PC-9 (cell line): Measurements from ENCODE around the gene CDH13. TPM values are rescaled to one million over a fixed set of nuclear protein-coding genes. Genes with fewer than 3 reads are reported as not detected.

Experiments used
- BruUV-seq: library from RNA; stranded (reverse); fragments of 400-500 nt; replicated peaks from 2 replicates; lab custom pipeline; 2021; lab: Mats Ljungman, UMichigan
- CTCF ChIA-PET: fragments of 300-600 bp; sonication (Branson Sonifier 250); formaldehyde crosslinking; loops from one replicate; lab custom pipeline; 2022; ENCODE audit warnings: antibody characterized with exemption; lab: Charles Lee
- POLR2A ChIA-PET: fragments of 300-600 bp; sonication (Branson Sonifier 250); formaldehyde crosslinking; loops from one replicate; lab custom pipeline; 2022; ENCODE audit warnings: antibody characterized with exemption; ENCODE audit not compliant: unreplicated experiment; lab: Charles Lee
- DNase-seq, 2 experiments: peaks; one replicate each; pipeline versions ENCODE4 v3.0.0 to v3.0.0-alpha.2; 2015 to 2022; ENCODE audit warnings: mixed read lengths in 1 of 2
- H2AFZ ChIP-seq: fragments of 200-600 bp; sonication (generic); 2 replicates; pipeline ENCODE4 v1.8.1; 2017; ENCODE audit warnings: antibody characterized with exemption
- H3F3A ChIP-seq: fragments of 200-600 bp; sonication (generic); 2 replicates; pipeline ENCODE4 v1.8.1; 2017; ENCODE audit warnings: antibody characterized with exemption, mild to moderate bottlenecking, low read depth; ENCODE audit not compliant: insufficient read depth
- H3K27ac ChIP-seq: fragments of 200-600 bp; sonication (generic); 2 replicates; pipeline ENCODE4 v1.6.1; 2016; ENCODE audit warnings: mixed run types
- H3K27me3 ChIP-seq: fragments of 200-600 bp; sonication (generic); 2 replicates; pipeline ENCODE4 v1.6.1; 2016; ENCODE audit warnings: low read depth, mixed run types; ENCODE audit not compliant: insufficient read depth
- H3K36me3 ChIP-seq: fragments of 200-600 bp; sonication (generic); 2 replicates; pipeline ENCODE4 v1.6.1; 2016; ENCODE audit warnings: low read depth, mixed run types
- H3K4me1 ChIP-seq: fragments of 200-600 bp; sonication (generic); replicated peaks from 2 replicates; pipeline ENCODE4 v1.6.1; 2016; ENCODE audit warnings: mixed run types; ENCODE audit not compliant: insufficient read depth
- H3K4me2 ChIP-seq: fragments of 200-600 bp; sonication (generic); 2 replicates; pipeline ENCODE4 v1.6.1; 2017; ENCODE audit warnings: mixed run types
- H3K4me3 ChIP-seq: fragments of 200-600 bp; sonication (generic); 2 replicates; pipeline ENCODE4 v1.6.1; 2016; ENCODE audit warnings: mixed run types
- H3K79me2 ChIP-seq: fragments of 200-600 bp; sonication (generic); 2 replicates; pipeline ENCODE4 v1.6.1; 2017; ENCODE audit warnings: low read depth, mixed run types
- H3K9me2 ChIP-seq: fragments of 200-600 bp; sonication (generic); 2 replicates; pipeline ENCODE4 v1.8.1; 2017; ENCODE audit warnings: mild to moderate bottlenecking; ENCODE audit not compliant: insufficient read depth
- H3K9me3 ChIP-seq: fragments of 200-600 bp; sonication (generic); 2 replicates; pipeline ENCODE4 v1.8.1; 2016; ENCODE audit warnings: low read depth; ENCODE audit not compliant: insufficient read depth
- H4K20me1 ChIP-seq: fragments of 200-600 bp; sonication (generic); 2 replicates; pipeline ENCODE4 v1.8.1; 2017; ENCODE audit not compliant: insufficient read depth
- EZH2 ChIP-seq: fragments of 200-600 bp; sonication (generic); IDR thresholded peaks from 2 replicates; pipeline ENCODE4 v1.8.0; 2017; ENCODE audit warnings: antibody characterized with exemption, low read depth
- intact Hi-C: fragments of 100-400 bp; cut with micrococcal nuclease; formaldehyde crosslinking; loops from one replicate; pipeline ENCODE4 v1.10.0; 2022; ENCODE audit not compliant: unreplicated experiment
- total RNA-seq: library from RNA; stranded (reverse); gene quantifications from 2 replicates; pipeline ENCODE4 v1.2.3, GENCODE V29; 2021
- TF ChIP-seq, protein P1 (sequence below): fragments of 200-600 bp; sonication (generic); conservative IDR thresholded peaks from 2 replicates; pipeline ENCODE4 v1.6.1; 2017; ENCODE audit warnings: mixed run types, antibody characterized with exemption, mild to moderate bottlenecking, moderate library complexity

The CDH13 gene
- total RNA-seq, 1 experiment from 2014 or later, result 0.24 TPM

DNA sequence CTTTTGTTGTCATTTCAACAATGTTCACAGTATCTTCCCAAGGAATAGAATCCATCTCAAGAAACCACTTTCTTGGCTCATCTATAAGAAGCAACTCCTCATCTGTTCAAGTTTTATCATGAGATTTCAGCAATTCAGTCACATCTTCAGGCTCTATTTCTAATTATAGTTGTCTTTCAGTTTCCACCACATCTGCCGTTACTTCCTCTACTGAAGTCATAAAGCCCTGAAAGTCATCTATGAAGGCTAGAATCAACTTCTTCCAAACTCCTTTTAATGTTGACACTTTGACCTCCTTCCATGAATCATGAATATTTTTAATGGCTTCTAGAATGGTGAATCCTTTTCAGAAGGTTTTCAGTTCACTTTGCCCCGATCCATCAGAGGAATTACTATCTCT lies 102.1 kb downstream of the CDH13 start:
- Histone ChIP-seq H3K9me2 (no peaks in the 10 kb centered on the region), H3K27me3 (peaks cover 7% of the 10 kb centered on the region; the same call in 1 of the 2 replicates), H3F3A (no peaks in the 10 kb centered on the region), H3K4me1 (no peaks in the 10 kb centered on the region), H3K36me3 (no peaks in the 10 kb centered on the region), H2AFZ (no peak overlapping the region), H3K27ac (no peak overlapping the region), H3K79me2 (no peaks in the 10 kb centered on the region), H4K20me1 (no peaks in the 10 kb centered on the region), H3K9me3 (no peaks in the 10 kb centered on the region; the same call in 1 of the 2 replicates), H3K4me3 (no peak overlapping the region), H3K4me2 (no peak overlapping the region)
- DNase-seq, result no peak
- TF ChIP-seq, protein P1, sequence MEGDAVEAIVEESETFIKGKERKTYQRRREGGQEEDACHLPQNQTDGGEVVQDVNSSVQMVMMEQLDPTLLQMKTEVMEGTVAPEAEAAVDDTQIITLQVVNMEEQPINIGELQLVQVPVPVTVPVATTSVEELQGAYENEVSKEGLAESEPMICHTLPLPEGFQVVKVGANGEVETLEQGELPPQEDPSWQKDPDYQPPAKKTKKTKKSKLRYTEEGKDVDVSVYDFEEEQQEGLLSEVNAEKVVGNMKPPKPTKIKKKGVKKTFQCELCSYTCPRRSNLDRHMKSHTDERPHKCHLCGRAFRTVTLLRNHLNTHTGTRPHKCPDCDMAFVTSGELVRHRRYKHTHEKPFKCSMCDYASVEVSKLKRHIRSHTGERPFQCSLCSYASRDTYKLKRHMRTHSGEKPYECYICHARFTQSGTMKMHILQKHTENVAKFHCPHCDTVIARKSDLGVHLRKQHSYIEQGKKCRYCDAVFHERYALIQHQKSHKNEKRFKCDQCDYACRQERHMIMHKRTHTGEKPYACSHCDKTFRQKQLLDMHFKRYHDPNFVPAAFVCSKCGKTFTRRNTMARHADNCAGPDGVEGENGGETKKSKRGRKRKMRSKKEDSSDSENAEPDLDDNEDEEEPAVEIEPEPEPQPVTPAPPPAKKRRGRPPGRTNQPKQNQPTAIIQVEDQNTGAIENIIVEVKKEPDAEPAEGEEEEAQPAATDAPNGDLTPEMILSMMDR, result no peak
- no peak for TF ChIP-seq EZH2
- intact Hi-C loops, result no loop called here
- ChIA-PET CTCF (no interaction called here), POLR2A (no interaction called here)
- BruUV-seq, result no TSS peak

DNA sequence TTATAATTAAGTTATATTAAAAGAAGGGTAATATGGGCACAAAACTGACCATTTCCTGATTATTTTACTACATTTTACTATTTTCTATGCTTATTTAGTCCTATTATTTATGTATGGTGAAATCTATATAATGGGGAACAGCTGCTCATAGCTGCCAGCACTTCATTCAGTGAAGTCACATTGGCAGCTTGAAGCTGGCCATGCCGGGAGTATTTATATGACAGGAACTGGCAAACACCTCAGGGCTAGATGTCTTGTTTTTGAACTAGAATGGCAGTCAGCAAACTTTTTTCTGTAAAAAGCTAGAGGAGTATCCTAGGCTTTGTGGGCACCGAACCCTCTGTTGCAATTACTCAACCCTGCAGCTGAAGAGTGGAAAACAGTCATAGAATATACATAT lies 104.1 kb downstream of the CDH13 start:
- CTCF ChIA-PET, result no interaction called here
- H3K27me3 ChIP-seq, result peaks cover 7% of the 10 kb centered on the region; the same call in 1 of the 2 replicates
- intact Hi-C loops, result no loop called here
- no peak overlapping the region for H2AFZ ChIP-seq
- DNase-seq, result no peak
- POLR2A ChIA-PET, result interaction anchor here (0.5 kb wide), 1 partner anchor 23 kb away, joined by 3 read pairs; no protein-coding TSS in a partner anchor
- H3K79me2 ChIP-seq, result no peaks in the 10 kb centered on the region
- no TSS peak for BruUV-seq
- H3K36me3 ChIP-seq, result no peaks in the 10 kb centered on the region
- no peak overlapping the region for H3K4me2 ChIP-seq
- H4K20me1 ChIP-seq, result no peaks in the 10 kb centered on the region
- no peak overlapping the region for H3K27ac ChIP-seq
- no peaks in the 10 kb centered on the region for H3K4me1 ChIP-seq
- TF ChIP-seq, protein P1, result no peak
- no peak for TF ChIP-seq EZH2
- no peaks in the 10 kb centered on the region for H3F3A ChIP-seq
- no peaks in the 10 kb centered on the region; the same call in 1 of the 2 replicates for H3K9me3 ChIP-seq
- H3K4me3 ChIP-seq, result no peak overlapping the region
- H3K9me2 ChIP-seq, result no peaks in the 10 kb centered on the region

DNA sequence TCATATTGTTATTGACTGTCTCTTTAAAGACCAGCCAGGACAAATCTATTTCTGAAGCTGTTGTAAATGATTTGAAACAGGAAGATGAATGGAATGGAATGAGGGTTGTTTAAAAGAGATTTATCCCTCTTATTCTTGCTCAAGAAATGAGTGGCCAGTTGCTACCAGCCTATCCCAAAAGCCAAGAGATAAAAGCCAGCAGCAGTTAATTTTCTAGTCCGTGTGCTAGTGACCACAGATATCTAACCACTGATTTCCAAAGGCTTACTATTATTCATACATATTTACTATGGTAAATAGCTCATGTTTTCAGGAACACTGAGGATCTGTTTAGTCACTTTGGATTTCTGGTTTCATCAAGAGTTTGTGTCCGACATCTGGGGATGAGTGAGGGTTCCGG lies 105.7 kb downstream of the CDH13 start:
- Histone ChIP-seq H3K36me3 (no peaks in the 10 kb centered on the region), H4K20me1 (no peaks in the 10 kb centered on the region), H3K4me2 (no peak overlapping the region), H3K9me3 (no peaks in the 10 kb centered on the region; the same call in 1 of the 2 replicates), H3F3A (no peaks in the 10 kb centered on the region), H3K4me3 (no peak overlapping the region), H3K4me1 (no peaks in the 10 kb centered on the region), H3K27ac (no peak overlapping the region), H3K27me3 (no peaks in the 10 kb centered on the region), H3K79me2 (no peaks in the 10 kb centered on the region), H3K9me2 (no peaks in the 10 kb centered on the region), H2AFZ (no peak overlapping the region)
- intact Hi-C loops, result no loop called here
- no peak for DNase-seq
- TF ChIP-seq EZH2, result no peak
- TF ChIP-seq, protein P1, result no peak
- CTCF ChIA-PET, result no interaction called here
- POLR2A ChIA-PET, result no interaction called here
- BruUV-seq, result no TSS peak
